KMS-11 (cell line): Measurements from ENCODE around the gene HELZ.

Experiments used
- H2AFZ ChIP-seq: fragments of 200-600 bp; sonication (generic); 2 replicates; pipeline ENCODE4 v1.6.1; 2016; ENCODE audit warnings: antibody characterized with exemption, mixed run types, low read depth
- H3K27ac ChIP-seq: fragments of 200-600 bp; sonication (generic); 2 replicates; pipeline ENCODE4 v1.6.1; 2016; ENCODE audit warnings: mild to moderate bottlenecking, mixed run types
- H3K27me3 ChIP-seq: fragments of 200-600 bp; sonication (generic); 2 replicates; pipeline ENCODE4 v1.6.1; 2017; ENCODE audit warnings: mild to moderate bottlenecking, low read depth, mixed run types, moderate library complexity; ENCODE audit not compliant: insufficient read depth
- H3K36me3 ChIP-seq: fragments of 200-600 bp; sonication (generic); 2 replicates; pipeline ENCODE4 v1.6.1; 2017; ENCODE audit warnings: mild to moderate bottlenecking, mixed run types; ENCODE audit not compliant: insufficient read depth
- H3K4me1 ChIP-seq: fragments of 200-600 bp; sonication (generic); 2 replicates; pipeline ENCODE4 v1.6.1; 2016; ENCODE audit warnings: mild to moderate bottlenecking, low read depth, mixed run types; ENCODE audit not compliant: poor library complexity, severe bottlenecking
- H3K4me2 ChIP-seq: fragments of 200-600 bp; sonication (generic); 2 replicates; pipeline ENCODE4 v1.7.0; 2016; ENCODE audit warnings: mild to moderate bottlenecking, mixed run types
- H3K4me3 ChIP-seq: fragments of 200-600 bp; sonication (generic); IDR thresholded peaks from 2 replicates; pipeline ENCODE4 v1.6.1; 2017; ENCODE audit warnings: low read depth, low read length, mixed read lengths; ENCODE audit not compliant: insufficient read depth
- H3K79me2 ChIP-seq: fragments of 200-600 bp; sonication (generic); 2 replicates; pipeline ENCODE4 v1.6.1; 2016; ENCODE audit warnings: low read depth, mixed run types; ENCODE audit not compliant: insufficient read depth
- H3K9ac ChIP-seq: fragments of 200-600 bp; sonication (generic); 2 replicates; pipeline ENCODE4 v1.6.1; 2016; ENCODE audit warnings: mild to moderate bottlenecking, mixed run types
- H4K20me1 ChIP-seq: fragments of 200-600 bp; sonication (generic); 2 replicates; pipeline ENCODE4 v1.6.1; 2016; ENCODE audit warnings: mild to moderate bottlenecking, mixed run types; ENCODE audit not compliant: insufficient read depth
- CTCF ChIP-seq: fragments of 200-600 bp; sonication (generic); conservative IDR thresholded peaks from 2 replicates; pipeline ENCODE4 v1.6.1; 2017; ENCODE audit warnings: low read depth, mild to moderate bottlenecking, antibody characterized with exemption, low read length, moderate library complexity, mixed read lengths

Gene HELZ

GRCh38 chr17:67051155-67051538 lies 193.8 kb downstream of the HELZ start:
- no peaks in the 10 kb centered on the region for H3K27me3 ChIP-seq
- no peak overlapping the region for H2AFZ ChIP-seq
- no peaks in the 10 kb centered on the region for H3K36me3 ChIP-seq
- no peak overlapping the region for H3K4me3 ChIP-seq
- no peaks in the 10 kb centered on the region for H3K79me2 ChIP-seq
- no peak overlapping the region for H3K4me2 ChIP-seq
- H4K20me1 ChIP-seq, result no peaks in the 10 kb centered on the region
- no peak overlapping the region for H3K9ac ChIP-seq
- no peaks in the 10 kb centered on the region for H3K4me1 ChIP-seq
- TF ChIP-seq CTCF, result no peak
- H3K27ac ChIP-seq, result no peak overlapping the region

GRCh38 chr17:67050471-67051154 lies 194.4 kb downstream of the HELZ start:
- Histone ChIP-seq H3K4me2 (no peak overlapping the region), H2AFZ (no peak overlapping the region), H3K4me3 (no peak overlapping the region), H3K27me3 (no peaks in the 10 kb centered on the region), H3K79me2 (no peaks in the 10 kb centered on the region), H3K4me1 (no peaks in the 10 kb centered on the region), H4K20me1 (no peaks in the 10 kb centered on the region), H3K9ac (no peak overlapping the region), H3K36me3 (no peaks in the 10 kb centered on the region), H3K27ac (no peak overlapping the region)
- no peak for TF ChIP-seq CTCF

- H4K20me1 ChIP-seq, result no peaks in the 10 kb centered on the region
These were observed 194.9 kb downstream of the HELZ start for GRCh38 chr17:67050066-67050465.

GRCh38 chr17:67049025-67049739 lies 195.8 kb downstream of the HELZ start:
- no peak overlapping the region for H2AFZ ChIP-seq
- no peaks in the 10 kb centered on the region for H3K79me2 ChIP-seq
- H4K20me1 ChIP-seq, result no peaks in the 10 kb centered on the region
- no peaks in the 10 kb centered on the region for H3K36me3 ChIP-seq
- no peak for TF ChIP-seq CTCF
- H3K4me1 ChIP-seq, result no peaks in the 10 kb centered on the region
- no peak overlapping the region for H3K4me3 ChIP-seq
- no peak overlapping the region for H3K9ac ChIP-seq
- no peak overlapping the region for H3K4me2 ChIP-seq
- no peaks in the 10 kb centered on the region for H3K27me3 ChIP-seq
- no peak overlapping the region for H3K27ac ChIP-seq

More at GRCh38 chr17:67050066-67050465, 194.9 kb downstream of the HELZ start:
- no peaks in the 10 kb centered on the region for H3K36me3 ChIP-seq
- no peak overlapping the region for H3K4me2 ChIP-seq
- H3K4me1 ChIP-seq, result no peaks in the 10 kb centered on the region
- no peak overlapping the region for H2AFZ ChIP-seq
- no peak overlapping the region for H3K9ac ChIP-seq
- no peaks in the 10 kb centered on the region for H3K27me3 ChIP-seq
- H3K4me3 ChIP-seq, result no peak overlapping the region
- no peaks in the 10 kb centered on the region for H3K79me2 ChIP-seq
- H3K27ac ChIP-seq, result no peak overlapping the region
- TF ChIP-seq CTCF, result no peak
